T-helper 22 cell (primary cell): ENCODE data around the gene COL5A1.
"Not testable (repeated sequence)": the region's sequence is repeated elsewhere in the genome, so short reads cannot be mapped to it uniquely, and the experiment has no call there.

Source experiments
- DNase-seq: peaks from one replicate; pipeline ENCODE4 v3.0.0-alpha.2; 2020; ENCODE audit warnings: low read depth

The COL5A1 gene

GRCh38 chr9:134676886-134677285 is 35.3 kb downstream of the COL5A1 start:
- DNase-seq: no peak

DNA sequence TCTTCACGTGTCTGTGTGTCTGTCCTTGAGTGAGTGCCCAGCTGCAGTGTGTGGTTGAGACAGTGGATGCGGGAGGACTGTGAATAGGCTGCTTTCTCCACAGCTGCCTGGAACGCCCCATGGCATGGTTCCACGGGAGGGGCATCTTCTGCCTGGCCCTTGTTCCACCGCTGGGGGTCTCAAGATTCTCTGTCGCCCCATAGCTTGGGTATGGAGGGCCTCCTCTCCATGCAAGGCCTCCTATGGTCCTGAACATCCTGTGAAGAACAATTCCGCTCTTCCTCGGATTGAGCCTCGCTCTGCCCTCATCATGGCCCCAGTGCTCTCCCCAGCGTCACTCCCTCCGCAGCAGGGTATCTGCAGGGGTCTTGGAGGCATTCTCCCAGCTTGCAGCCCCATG is 36.1 kb downstream of the COL5A1 start:
- DNase-seq: no peak

- DNase-seq: no peak
These were observed 36.6 kb downstream of the COL5A1 start for GRCh38 chr9:134678206-134678605.

DNA sequence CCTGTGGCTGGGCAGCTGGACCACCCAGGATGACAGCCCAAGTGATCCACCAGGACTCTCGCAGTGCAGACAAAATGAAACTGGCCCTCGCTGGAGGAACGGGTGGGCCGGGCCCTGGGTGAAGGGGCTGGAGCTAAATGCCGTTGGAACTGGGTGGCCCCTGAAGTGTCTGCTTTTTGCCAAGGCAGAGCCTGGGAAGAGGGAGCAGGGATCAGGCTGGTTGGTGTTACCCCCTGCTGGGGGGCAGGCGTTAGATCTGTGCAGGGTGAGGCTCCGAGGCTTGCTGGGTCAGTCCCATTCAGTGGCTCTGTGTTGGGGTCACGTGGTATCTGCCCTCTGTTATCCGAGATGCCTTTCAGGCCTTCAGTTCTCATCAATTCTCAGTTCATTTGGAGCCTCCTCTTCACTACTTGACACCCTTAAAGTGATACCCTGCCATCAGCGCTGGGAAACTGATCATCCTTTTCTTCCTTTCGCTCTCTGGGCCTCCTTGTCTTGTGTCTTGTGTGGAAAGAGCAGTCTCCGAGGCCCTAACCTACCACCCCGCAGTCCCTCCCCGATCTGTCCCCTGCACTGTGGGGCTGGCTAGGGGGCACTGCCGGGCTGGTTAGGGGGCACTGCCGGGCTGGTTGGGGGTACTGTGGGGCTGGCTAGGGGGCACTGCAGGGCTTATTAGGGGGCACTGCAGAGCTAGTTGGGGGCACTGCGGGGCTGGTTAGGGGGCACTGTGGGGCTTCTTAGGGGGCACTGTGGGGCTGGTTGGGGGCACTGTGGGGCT is 37.3 kb downstream of the COL5A1 start:
- no peak for DNase-seq

DNA sequence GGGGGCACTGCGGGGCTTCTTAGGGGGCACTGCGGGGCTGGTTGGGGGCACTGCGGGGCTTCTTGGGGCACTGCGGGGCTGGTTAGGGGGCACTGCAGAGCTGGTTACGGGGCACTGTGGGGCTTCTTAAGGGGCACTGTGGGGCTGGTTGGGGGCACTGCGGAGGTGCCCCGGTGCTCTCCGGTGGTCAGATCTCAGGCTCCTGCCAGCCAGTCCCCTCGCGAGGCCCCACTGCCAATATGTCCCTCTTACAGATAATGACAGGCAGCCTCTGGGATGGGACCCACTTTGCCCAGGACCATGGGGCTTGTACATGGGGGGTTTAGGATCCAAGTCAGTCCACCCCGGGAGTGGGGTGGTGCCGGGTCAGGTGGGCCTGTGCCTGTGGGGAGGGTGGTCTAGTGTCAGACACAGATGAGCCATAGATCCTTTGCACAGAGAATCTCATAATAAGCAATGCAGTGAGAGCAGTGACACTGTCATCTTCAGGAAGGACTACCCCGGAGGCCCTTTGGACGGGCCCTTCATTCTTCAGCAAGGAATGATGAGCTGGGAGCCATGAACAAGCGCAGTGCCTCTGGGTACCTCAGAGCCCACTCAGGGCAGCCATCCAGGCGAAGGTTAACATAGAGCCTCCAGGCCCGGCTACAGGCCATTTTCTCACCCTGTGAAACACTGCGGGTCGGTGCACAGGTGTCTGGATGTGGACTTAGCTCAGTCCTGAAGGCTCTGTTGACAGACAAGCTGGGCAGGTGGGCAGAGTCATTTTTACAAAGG is 38.2 kb downstream of the COL5A1 start:
- no peak for DNase-seq

- DNase-seq: no peak
These were observed 38.9 kb downstream of the COL5A1 start for GRCh38 chr9:134680393-134681060.

GRCh38 chr9:134681061-134681661 is 39.6 kb downstream of the COL5A1 start:
- DNase-seq: no peak

DNA sequence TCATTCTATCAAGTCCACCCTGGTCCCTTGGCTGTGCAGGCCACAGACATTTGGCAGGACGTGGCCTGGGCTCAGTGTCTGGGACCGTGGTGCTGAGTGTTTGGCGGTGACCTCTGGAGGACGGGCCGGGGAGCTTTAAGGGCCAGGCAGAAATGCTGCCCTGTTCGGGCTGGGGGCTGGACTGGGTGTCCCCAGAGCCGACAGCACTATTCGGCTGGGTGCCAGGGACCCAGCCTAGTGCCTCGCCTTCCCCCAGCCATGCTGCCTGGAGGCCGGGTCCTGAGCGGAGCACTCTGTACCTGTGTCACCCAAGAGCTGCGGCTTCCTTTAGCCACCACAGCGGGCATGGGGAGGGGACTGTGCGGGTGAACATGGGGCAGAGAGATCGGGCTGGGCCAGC is 40.4 kb downstream of the COL5A1 start:
- no peak for DNase-seq

DNA sequence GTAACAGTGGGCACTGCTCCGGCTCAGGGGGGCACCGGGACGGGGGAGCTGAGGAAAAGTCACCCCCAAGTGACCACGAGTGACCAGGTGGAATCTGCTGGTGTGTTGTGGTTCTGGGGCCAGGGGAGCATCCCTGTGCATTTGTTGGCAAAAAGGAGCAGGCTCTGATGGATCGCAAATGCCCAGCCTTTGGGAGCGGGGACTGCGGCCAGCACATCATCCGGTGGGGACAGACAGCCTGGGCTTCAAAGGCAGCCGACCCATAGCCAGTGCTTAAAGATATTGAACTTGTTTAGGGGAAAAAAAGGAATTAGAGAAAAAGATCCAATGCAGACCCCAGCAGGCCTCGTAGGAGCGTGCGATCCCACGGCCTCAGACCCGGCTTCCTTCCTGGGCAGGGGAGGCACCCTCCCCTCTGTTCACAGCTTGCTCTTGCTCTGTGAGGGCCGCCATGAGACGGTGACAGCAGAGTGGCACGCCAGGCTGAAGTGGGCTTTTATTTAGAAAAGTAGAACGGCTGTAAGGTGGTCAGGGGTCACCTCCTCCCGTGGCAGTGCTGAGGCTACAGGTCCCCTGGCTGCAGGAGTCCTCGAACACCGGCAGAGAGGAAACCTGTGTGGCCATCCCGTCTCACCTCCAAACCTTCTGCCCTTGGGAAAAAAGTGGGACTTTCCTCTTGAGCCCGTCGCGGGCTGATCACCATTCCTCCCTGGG is 41.2 kb downstream of the COL5A1 start:
- no peak for DNase-seq

DNA sequence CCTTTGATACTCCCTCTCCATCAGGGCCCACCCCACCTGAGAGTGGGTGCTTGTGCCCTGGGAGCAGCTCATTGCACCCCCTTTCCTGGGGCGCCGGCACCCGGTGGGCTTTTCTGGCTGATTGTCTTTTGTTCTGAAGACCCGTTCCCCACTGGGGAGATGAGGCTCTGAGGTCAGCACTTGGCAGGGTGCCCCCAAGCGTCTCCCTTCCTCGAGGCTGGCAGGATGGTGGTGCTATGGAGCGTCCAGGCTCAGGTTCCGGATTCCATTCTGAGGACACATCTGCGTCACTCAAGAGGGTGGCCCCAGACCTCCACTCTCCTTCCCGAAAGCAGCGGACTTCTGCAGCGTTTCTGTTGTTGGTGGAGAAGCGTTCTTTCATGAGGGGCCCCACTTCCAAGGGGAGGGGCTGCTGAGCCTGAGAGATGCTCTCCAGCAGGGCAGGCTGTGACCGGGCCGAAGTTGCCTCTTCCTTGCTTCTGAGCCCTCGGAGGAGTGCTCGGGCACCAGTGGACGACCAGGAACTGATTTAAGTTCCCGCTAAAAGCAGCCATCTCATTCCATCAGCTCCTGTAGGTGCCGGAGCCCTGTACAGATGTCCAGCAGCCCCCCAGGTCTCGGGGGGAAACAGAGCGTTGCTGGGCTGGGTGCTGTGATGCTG is 42.2 kb downstream of the COL5A1 start:
- no peak for DNase-seq

DNA sequence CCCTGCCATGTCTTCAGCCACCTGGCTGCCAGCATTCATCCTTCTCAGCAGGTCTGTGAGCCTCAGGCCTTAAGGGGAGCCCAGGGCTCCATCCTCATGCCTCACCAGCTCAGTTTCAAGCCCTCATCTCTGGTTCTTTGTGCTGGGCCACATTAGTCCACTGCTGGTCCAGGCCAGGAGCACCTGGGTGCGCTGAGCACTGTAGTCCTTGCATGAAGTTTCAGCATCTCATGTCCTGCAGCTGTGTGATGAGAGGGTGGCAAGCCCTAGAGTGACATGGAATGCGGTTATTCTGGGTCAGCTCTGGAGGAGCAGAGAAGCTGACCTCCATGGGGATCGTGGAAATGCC is 42.7 kb downstream of the COL5A1 start:
- DNase-seq: no peak

GRCh38 chr9:134684941-134685340 is 43.3 kb downstream of the COL5A1 start:
- DNase-seq: not testable (repeated sequence)

DNA sequence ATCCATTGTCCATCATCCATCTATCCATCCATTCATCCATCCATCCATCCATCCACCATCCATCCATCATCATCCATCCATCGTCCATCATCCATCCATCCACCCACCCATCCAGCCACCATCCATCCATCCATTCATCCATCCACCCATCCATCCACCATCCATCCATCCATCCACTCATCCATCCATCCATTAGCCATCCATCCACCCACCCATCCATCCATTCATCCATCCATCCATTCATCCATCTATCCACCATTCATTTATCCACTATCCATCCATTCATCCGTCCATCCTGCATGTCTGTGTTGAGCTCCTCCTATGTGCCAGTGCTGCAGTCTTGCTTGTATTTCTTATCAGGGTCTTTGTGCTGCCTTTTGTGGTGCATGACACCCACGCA is 44.2 kb downstream of the COL5A1 start:
- no peak for DNase-seq

GRCh38 chr9:134686896-134687295 is 45.3 kb downstream of the COL5A1 start:
- DNase-seq: no peak

DNA sequence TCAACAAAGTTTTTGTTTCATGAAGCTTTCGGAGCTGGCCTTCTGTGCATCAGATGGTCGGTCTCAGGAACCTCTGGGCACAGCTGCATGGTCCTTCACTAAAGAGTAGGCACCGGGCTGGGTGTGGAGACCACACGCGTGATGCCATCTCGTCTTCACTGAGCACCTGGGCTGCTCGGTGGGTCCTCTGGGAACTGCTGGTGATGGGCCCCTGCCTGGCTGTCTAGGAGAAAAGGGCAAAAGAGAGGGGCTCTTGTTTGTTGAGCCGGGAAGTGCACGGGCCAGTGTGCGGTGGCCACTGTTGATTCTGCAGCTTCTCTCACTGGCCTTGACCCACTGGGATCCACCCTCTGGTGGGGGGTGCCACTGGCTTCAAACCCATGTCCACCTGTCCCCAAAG is 46.0 kb downstream of the COL5A1 start:
- DNase-seq: no peak

GRCh38 chr9:134688231-134688630 is 46.6 kb downstream of the COL5A1 start:
- DNase-seq: no peak

- DNase-seq: no peak
These were observed 47.2 kb downstream of the COL5A1 start for GRCh38 chr9:134688661-134689320.

DNA sequence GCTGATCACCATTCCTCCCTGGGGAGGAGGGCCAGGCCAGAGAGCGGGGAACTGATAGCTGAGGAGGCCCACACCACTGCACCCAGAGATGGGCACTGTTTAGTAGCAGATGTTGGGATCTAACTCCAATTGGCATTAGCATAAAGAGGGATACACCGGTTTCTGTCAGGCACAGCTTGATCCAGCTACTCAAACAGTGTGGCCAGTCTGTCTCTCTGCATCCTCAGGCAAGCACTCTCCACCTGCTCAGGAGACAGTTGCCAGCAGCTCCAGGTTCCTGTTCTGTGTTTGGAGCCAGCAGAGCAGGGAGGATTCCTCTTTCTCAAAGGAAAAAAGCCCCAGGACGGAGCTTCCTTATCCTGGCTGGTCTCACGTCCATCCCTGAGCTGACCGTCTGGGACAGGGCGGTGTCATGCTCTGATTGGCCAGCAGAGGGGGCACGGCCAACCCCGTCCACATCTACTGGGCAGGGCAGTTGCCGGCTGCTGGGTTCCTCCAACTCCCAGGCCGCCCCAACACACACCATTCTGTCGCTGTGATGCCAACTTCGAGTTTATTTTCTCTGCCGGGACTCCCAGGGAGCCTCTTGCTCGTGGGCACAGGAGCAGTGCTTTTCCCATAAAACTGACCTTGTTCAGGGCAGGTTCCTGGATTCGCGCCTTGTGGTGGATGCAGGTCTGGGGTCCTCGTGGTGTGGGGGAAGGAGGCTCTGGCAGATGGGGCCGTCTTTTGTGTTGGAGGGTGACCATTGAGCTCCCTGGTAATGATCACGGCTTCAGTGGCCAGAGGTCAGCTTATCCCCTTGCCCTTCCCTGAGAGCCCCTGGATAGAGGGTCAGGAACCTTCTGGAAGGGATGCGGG is 47.9 kb downstream of the COL5A1 start:
- no peak for DNase-seq

DNA sequence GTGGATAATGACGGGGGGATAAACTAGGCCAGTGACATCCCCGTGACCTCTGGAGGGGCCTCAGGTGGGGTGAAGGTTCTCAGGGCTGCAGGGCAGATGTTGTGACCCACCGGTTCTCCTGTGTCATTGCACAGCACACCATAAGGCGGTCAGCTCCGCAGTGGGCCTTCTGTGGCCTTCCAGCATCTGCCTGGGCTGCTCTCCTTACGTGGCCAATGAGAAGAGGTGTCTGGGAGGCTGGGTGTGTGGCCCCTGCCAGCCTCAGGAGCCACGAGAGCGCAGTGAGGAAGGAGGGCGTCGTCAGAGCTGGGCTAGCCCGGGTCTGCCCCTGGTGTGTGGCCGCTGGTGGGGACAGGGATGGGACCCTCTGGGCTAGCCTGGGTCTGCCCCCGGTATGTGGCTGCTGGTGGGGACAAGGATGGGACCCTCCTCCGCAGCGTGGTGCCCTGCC is 48.7 kb downstream of the COL5A1 start:
- DNase-seq: no peak
